Amygdala (tissue), 56 donors: ENCODE data around the gene TOMM22.
A peak's percentile ranks its signal among the peaks of the same experiment; 100 is the strongest.

Experiments used
- DNase-seq, 56 donors: peaks; one replicate each; lab custom pipeline; 2025; lab: John Stamatoyannopoulos, UW

Gene TOMM22

DNA sequence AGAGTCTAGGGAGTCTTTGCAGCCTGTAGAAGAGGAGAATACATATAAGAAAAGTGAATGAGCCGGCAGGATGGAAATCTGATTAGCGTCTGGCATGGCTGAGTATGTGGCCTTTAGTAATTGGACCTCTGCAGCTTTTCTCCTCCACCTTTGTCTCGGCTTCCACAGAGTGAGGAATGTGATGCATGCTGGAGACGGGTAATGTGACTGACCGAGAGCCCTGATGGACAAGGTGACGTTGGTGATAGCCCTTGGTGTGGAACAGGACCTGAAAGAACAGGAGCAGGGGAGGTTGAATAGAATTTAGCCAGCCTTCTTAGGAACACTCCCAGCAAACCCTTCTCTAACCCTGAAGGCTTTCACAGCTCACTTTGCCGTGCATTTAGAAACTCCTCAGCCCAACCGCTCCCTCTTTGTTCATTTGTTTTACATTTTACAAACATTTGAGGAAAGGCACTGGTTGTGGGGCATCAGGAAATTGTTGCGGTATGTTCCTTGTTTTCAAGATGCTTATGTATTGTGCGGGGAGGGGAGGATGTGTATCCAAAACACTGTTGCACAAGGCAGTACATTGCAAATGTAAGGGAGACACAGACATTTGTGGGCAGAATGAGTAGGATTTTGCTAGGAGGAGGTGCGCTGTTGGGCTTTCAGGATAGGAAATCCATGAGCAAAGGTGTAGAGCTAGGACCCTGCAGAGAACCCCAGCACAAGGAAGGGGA, 30.9 kb downstream of the TOMM22 start:
- no peak for DNase-seq

DNA sequence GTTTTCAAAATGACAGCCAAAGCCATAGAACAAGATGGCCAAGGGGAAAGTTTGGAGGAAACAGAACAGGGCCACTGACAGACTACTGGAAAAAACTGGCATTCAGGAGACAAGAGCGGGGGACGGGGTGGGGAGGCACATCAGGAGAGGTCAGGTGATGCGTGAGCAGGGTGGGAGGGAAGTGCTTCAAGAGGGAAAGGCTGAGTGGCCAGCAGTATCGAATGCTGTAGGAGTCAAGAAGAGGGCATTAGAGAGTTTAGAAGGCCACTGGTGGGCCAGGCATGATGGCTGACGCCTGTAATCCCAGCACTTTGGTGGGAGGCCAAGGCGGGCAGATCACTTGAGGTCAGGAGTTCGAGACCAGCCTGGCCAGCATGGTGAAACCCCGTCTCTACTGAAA, 32.2 kb downstream of the TOMM22 start:
- DNase-seq: no peak

GRCh38 chr22:38715176-38715764, 33.5 kb downstream of the TOMM22 start:
- no peak for DNase-seq

DNA sequence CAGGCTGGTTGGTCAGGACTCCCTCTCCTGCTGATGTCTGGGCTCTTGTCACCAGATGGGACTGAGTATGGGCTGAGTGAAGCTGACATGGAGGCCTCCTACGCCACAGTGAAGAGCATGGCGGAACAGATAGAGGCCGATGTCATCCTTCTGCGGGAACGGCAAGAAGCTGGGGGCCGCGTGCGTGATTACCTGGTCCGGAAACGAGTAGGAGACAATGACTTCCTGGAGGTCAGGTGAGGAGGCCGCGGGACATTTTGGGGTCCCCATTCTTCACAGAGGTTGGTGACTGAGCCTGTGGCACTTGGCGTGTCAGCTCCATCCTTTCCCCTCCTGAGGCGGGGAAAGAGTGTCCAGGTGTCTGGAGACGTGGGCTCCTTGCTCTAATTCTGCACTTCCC, 34.1 kb downstream of the TOMM22 start:
- no peak for DNase-seq

- no peak for DNase-seq
Measured at GRCh38 chr22:38716271-38716670, 34.5 kb downstream of the TOMM22 start.

DNA sequence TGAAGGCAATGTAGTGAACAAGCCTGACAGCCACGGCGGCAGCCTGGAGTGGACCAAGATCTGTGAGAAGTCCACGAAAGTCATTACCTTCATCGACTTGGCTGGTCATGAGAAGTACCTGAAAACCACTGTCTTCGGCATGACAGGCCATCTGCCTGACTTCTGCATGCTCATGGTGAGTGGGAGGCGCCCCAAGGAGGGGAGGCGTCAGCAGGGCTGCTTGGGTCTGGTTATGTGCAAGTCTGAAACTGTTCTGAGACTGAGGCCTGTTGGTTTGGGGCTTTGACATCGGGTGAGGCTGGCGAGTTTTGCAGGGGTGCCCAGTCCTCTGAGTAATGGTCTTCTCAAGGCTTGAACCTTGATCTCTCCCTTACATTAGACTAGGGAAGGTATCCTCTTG, 35.1 kb downstream of the TOMM22 start:
- DNase-seq: no peak

DNA sequence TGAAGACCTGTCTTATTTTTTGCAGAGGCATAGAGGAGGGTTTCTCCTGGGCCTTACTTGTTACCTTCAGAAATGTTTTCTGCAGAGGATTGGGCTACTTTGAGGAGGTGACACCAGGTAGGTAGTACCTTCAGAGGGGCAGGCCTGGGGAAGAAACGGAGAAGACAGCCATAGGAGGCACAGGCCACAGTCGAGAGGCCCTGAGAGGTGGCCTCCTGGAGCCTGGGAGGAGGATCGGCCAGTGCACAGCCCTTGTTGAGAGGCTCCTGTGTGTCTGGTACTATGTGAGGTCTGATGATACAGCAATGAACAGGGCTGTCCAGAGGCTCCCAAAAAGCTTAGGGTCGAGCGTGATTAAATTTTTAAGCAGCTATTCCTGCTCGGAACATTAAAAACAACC, 35.5 kb downstream of the TOMM22 start:
- no peak for DNase-seq

DNA sequence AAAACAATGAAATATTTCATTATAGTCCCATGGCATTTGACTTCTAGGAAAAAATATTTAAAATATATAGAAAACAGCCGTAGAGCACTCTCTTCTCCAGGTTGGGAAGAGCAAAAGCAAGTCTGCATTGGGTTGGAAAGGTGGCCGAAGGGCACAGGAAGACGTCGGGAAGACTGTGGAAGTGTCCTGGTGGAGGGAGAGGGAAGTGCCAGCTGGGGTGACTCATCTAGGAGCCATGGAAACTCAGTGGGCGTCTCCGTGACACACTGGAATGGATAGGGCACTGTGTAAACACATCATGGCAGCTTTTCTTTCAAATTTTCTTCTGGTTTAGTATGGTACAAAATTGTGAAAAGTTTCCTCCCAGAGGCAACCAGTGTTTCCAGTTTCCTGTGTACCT, 36.7 kb downstream of the TOMM22 start:
- peak in 12 of 56 donors; percentile 18 to 53 (median 30) for DNase-seq

- no peak for DNase-seq
Measured at GRCh38 chr22:38719196-38719595, 37.4 kb downstream of the TOMM22 start.

- DNase-seq: no peak
Measured at GRCh38 chr22:38720350-38720749, 38.6 kb downstream of the TOMM22 start.

- DNase-seq: no peak
Measured at GRCh38 chr22:38721551-38721950, 39.8 kb downstream of the TOMM22 start.

- no peak for DNase-seq
Measured at GRCh38 chr22:38724176-38724575, 42.4 kb downstream of the TOMM22 start.

GRCh38 chr22:38724926-38725571, 43.3 kb downstream of the TOMM22 start:
- peak in 25 of 56 donors; percentile 19 to 82 (median 48) for DNase-seq

GRCh38 chr22:38725900-38726655, 44.3 kb downstream of the TOMM22 start:
- no peak for DNase-seq

DNA sequence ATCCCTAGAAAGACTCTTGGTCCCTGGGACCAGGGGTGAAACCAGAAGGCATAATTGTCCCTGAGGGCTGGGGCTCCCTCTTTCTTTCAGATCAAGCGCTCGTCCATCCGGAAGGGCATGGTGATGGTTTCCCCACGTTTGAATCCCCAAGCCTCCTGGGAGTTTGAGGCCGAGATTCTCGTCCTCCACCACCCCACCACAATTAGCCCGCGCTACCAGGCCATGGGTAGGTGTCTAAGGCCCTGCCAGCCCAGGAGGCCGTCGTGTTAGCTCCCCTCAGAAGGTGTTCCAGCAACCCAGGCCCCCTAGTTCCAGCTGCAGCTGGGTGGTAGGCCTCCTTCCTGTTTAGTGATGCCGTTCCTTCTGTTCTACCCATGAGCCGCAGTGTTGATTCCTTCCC, 45.4 kb downstream of the TOMM22 start:
- DNase-seq: no peak

DNA sequence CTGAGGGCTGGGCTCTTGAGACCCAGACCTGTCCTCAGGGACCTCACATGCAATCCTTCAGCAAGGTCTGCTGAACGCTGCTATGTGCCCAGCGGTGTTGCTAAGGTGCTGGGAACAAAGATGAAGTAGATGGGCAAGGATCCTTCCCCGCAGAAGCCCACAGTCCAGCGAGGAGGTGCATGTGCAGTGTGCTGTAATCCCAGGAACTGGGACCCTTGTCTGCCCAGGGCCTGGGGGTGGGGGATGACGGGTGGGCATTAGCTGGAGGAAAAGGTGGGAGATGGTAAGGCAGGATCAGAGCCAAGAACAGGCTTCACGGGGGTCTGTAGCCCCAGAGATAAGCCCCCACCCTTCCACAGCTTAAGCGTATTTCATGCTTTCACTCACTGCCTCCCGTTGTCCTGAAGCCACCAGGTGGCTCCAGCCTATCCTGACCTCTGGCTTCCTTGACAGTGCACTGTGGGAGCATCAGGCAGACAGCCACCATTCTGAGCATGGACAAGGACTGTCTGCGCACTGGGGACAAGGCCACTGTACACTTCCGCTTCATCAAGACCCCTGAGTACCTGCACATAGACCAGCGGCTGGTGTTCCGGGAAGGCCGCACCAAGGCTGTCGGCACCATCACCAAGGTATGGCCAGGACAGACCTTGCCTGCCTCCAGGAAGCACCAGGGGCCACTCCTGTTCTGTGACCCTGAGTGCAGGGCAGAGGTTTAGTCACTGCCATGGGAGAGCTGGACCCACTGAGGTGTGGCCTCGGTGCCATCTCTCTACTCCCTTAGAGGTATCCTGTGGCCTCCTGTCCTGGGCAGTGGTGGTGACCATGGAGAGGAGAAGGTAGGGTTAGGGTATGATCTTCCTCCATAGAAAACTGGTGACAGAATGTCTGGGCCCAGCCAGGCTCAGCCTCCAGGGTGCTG, 46.0 kb downstream of the TOMM22 start:
- no peak for DNase-seq

GRCh38 chr22:38728871-38729796, 47.4 kb downstream of the TOMM22 start:
- no peak for DNase-seq

DNA sequence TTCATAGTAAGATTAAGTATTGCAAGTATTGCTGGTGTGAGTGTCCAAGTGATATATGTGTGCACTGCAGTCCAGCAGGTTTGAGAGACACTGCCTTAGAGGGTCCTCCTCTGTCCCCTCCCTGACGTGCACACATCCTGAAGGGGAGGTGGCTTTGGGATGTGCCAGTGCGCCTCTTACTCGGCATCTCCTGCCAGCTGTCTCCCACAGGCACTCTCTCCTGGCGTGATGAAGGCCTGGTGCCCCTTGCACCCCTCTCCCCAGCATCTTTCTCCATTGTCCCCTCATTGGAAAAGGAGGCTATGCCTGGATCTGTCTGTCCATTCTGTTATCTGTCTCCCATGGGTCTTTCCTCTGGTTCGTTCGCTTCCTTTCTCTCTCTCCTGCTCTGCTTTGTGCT, 48.2 kb downstream of the TOMM22 start:
- DNase-seq: no peak

DNA sequence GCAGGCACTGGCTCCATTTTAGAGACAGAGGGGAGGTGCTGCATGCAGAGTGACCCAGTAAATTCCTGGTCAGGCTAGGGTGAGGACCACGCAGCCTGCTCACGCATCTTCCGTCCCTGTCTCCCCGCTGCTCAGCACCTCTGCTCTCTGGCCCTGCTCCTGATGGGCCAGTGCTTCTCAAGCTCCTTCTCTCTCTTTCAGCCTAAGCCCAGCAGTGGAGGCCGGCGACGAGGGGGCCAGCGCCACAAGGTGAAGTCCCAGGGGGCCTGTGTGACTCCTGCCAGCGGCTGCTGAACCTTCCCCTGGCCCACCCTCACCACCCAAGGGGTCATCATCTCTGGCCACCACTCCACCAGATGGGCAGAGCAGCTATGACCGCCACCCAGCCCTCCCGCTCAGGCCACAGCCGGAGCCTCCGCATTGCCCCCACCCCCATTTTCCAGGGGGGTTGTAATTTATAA, 48.7 kb downstream of the TOMM22 start:
- no peak for DNase-seq
